ENCODE data around the gene RGSL1.

GRCh38 chr1:182601416-182601786, 151.5 kb downstream of the RGSL1 start:
- TF ChIP-seq POLR2A (IDR thresholded peaks at IDR 0.05) (no peak), CTCF (IDR thresholded peaks at IDR 0.05) (peak; percentile 74 to 88), EP300 (IDR thresholded peaks at IDR 0.05) (no peak), POLR2AphosphoS5 (IDR thresholded peaks at IDR 0.05) (no peak)

Data from suprapubic skin (tissue), 4 donors.